SU-DHL-6 (cell line): Measurements from ENCODE around the gene C3.

Experiments used
- H2AFZ ChIP-seq: fragments of 200-600 bp; sonication (generic); 2 replicates; pipeline ENCODE4 v1.6.1; 2014; ENCODE audit warnings: low read depth, mild to moderate bottlenecking, moderate library complexity, mixed read lengths, antibody characterized with exemption, low read length; ENCODE audit not compliant: severe bottlenecking
- H3F3A ChIP-seq: fragments of 200-600 bp; shearing (Covaris generic); 2 replicates; pipeline ENCODE4 v1.6.0; 2016; ENCODE audit warnings: antibody characterized with exemption, mild to moderate bottlenecking; ENCODE audit not compliant: insufficient read depth
- H3K27ac ChIP-seq: fragments of 200-600 bp; sonication (generic); 2 replicates; pipeline ENCODE4 v1.5.1; 2016; ENCODE audit warnings: low read depth, mild to moderate bottlenecking, low read length, moderate library complexity, mixed read lengths
- H3K27me3 ChIP-seq: fragments of 200-600 bp; sonication (generic), shearing (Covaris generic); 2 replicates; pipeline ENCODE4 v1.6.0; 2014; ENCODE audit warnings: mild to moderate bottlenecking, low read length
- H3K36me3 ChIP-seq: fragments of 200-600 bp; sonication (generic); 2 replicates; pipeline ENCODE4 v1.6.1; 2014; ENCODE audit warnings: mild to moderate bottlenecking, low read length, mixed read lengths
- H3K4me2 ChIP-seq: fragments of 300-600, 200-600 bp; shearing (Covaris generic), sonication (generic); 2 replicates; pipeline ENCODE4 v1.6.0; 2014; ENCODE audit warnings: low read length, low read depth, mild to moderate bottlenecking; ENCODE audit not compliant: poor library complexity, severe bottlenecking
- H3K4me3 ChIP-seq: fragments of 200-600 bp; sonication (generic); 2 replicates; pipeline ENCODE4 v1.5.1; 2014; ENCODE audit warnings: antibody characterized with exemption, low read length, mild to moderate bottlenecking, mixed read lengths; ENCODE audit not compliant: insufficient read depth, poor library complexity, severe bottlenecking
- H3K79me2 ChIP-seq: fragments of 200-600 bp; sonication (generic); 2 replicates; pipeline ENCODE4 v1.6.1; 2014; ENCODE audit warnings: mild to moderate bottlenecking, low read length, moderate library complexity; ENCODE audit not compliant: insufficient read depth
- H3K9ac ChIP-seq: fragments of 200-600 bp; sonication (generic); 2 replicates; pipeline ENCODE4 v1.7.0; 2014; ENCODE audit warnings: mild to moderate bottlenecking, low read length
- H3K9me2 ChIP-seq: fragments of 200-600 bp; sonication (generic); replicated peaks from 2 replicates; pipeline ENCODE4 v1.6.1; 2014; ENCODE audit warnings: low read length; ENCODE audit not compliant: insufficient read depth
- H3K9me3 ChIP-seq: fragments of 200-600 bp; sonication (generic); 2 replicates; pipeline ENCODE4 v1.6.1; 2014; ENCODE audit warnings: low read length, mixed read lengths; ENCODE audit not compliant: insufficient read depth
- H4K20me1 ChIP-seq: fragments of 200-600 bp; sonication (generic); 2 replicates; pipeline ENCODE4 v1.6.1; 2014; ENCODE audit warnings: low read depth, mild to moderate bottlenecking, antibody characterized with exemption, low read length, moderate library complexity, mixed read lengths
- CTCF ChIP-seq: fragments of 200-600 bp; sonication (generic); IDR thresholded peaks from one replicate; pipeline ENCODE4 v1.5.1; 2017; ENCODE audit warnings: antibody characterized with exemption, mild to moderate bottlenecking, low read length, moderate library complexity; ENCODE audit not compliant: insufficient read depth, poor library complexity, severe bottlenecking
- EZH2phosphoT487 ChIP-seq: fragments of 200-600 bp; sonication (generic), shearing (Covaris generic); conservative IDR thresholded peaks from 2 replicates; pipeline ENCODE4 v1.6.1; 2018; ENCODE audit warnings: mild to moderate bottlenecking, antibody characterized with exemption, low read length, moderate library complexity, mixed read lengths

Gene C3

GRCh38 chr19:6730153-6730804 is 9.8 kb upstream of the C3 start:
- H4K20me1 ChIP-seq, result no peaks in the 10 kb centered on the region
- no peak overlapping the region for H3K4me2 ChIP-seq
- no peak overlapping the region for H3K9ac ChIP-seq
- no peak overlapping the region for H2AFZ ChIP-seq
- no peaks in the 10 kb centered on the region for H3K9me2 ChIP-seq
- H3K27me3 ChIP-seq, result no peaks in the 10 kb centered on the region
- H3F3A ChIP-seq, result no peaks in the 10 kb centered on the region
- TF ChIP-seq CTCF, result no peak
- TF ChIP-seq EZH2phosphoT487, result no peak
- H3K4me3 ChIP-seq, result no peak overlapping the region
- H3K79me2 ChIP-seq, result no peaks in the 10 kb centered on the region
- H3K36me3 ChIP-seq, result no peaks in the 10 kb centered on the region
- no peak overlapping the region for H3K27ac ChIP-seq
- no peaks in the 10 kb centered on the region for H3K9me3 ChIP-seq

- Histone ChIP-seq H4K20me1 (no peaks in the 10 kb centered on the region), H3K9ac (no peak overlapping the region), H3K27ac (no peak overlapping the region), H3K9me3 (no peaks in the 10 kb centered on the region), H3K36me3 (no peaks in the 10 kb centered on the region), H3K79me2 (no peaks in the 10 kb centered on the region), H3K4me2 (no peak overlapping the region), H3K27me3 (no peaks in the 10 kb centered on the region), H3K9me2 (no peaks in the 10 kb centered on the region), H2AFZ (no peak overlapping the region), H3K4me3 (no peak overlapping the region), H3F3A (no peaks in the 10 kb centered on the region)
- TF ChIP-seq CTCF (no peak), EZH2phosphoT487 (no peak)
Measured at GRCh38 chr19:6729573-6730152, 9.2 kb upstream of the C3 start.

GRCh38 chr19:6728346-6728745 is 7.9 kb upstream of the C3 start:
- Histone ChIP-seq H3K9me2 (no peaks in the 10 kb centered on the region), H3F3A (no peaks in the 10 kb centered on the region), H3K27me3 (no peaks in the 10 kb centered on the region), H3K36me3 (no peaks in the 10 kb centered on the region), H3K79me2 (no peaks in the 10 kb centered on the region), H4K20me1 (no peaks in the 10 kb centered on the region), H2AFZ (no peak overlapping the region), H3K9me3 (no peaks in the 10 kb centered on the region), H3K4me3 (no peak overlapping the region), H3K9ac (no peak overlapping the region), H3K4me2 (no peak overlapping the region), H3K27ac (no peak overlapping the region)
- TF ChIP-seq EZH2phosphoT487, result no peak
- TF ChIP-seq CTCF, result no peak
